ENCODE data around the gene CFAP20DC.

CFAP20DC gene

DNA sequence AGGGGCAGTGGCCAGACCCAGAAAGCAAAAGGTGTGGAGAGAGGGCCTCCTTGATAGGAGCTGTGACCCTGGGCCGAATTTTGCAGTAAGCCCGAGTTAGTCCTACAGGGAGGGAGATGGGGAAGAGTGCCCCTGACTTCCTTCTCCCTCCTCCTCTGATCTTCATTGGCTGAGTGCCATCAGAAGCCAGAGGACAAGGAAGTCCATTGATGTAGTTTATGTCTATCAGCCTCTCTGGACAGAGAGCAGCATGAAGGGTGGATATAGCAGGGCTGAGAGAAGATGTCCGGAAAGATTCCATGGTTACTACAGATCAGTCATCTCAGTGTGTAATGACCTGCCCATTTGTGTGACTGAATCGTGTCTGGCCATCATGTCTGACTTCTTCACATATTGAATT lies 280.8 kb downstream of the CFAP20DC start:
- TF ChIP-seq POLR2A (IDR thresholded peaks at IDR 0.05; ENCODE audit: low read depth, low read length), result no peak
- DNase-seq (ENCODE audit: insufficient read length, low spot score), result no peak
- no peak for FAIRE-seq

DNA sequence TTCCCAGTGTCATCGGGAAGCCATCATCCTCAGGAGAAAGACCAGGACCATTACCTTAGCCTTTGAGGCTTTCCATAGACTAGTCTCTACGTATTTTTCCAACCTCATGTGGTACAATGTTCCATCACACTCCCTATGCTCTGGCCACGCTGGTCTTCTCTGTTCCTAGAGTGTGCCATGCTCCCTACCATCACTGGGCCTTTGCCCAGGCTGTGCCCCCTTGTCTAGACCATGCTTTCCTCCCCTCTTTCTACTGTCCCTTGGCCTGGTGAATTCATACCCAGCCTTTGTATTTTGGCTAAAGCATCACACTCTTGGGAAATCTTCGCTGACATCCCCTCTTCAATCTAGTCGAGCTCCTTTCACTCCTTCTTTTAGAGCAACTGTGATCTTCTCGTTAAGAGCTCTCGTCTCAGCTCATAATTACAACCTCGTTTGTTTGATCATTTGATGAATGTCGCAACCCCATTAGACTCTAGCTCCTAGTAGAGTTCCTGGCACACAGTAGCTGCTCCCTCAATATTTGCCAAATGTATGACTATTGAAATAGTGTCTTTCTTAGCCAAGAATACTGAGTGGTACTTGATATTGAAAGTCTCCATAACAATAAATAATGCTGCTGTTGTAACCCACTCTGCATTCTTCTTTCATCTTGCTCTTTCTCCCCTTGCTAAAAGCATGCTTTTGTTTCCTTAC lies 283.1 kb downstream of the CFAP20DC start:
- DNase-seq (ENCODE audit: insufficient read length, low spot score) (no peak), FAIRE-seq (no peak)
- TF ChIP-seq POLR2A (IDR thresholded peaks at IDR 0.05; ENCODE audit: low read depth, low read length), result no peak

DNA sequence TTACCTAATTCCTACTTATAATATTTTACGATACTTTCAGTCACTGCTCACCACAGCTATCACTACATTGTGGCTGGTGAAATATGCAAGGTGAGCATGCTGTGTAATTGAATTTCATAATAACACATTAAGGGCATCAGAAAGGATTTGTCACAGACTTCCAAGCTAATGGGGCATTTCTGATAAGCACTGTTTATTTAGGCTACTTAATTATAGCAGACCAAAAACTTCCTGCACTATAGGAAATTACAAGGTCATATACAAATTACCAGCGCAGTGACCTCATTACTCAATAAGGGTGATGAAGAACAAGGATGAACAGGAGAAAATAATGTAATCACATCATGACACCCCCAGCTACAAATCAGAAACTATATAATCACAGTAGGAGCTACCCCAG lies 294.7 kb downstream of the CFAP20DC start:
- no peak for FAIRE-seq
- no peak for DNase-seq (ENCODE audit: insufficient read length, low spot score)
- TF ChIP-seq POLR2A (IDR thresholded peaks at IDR 0.05; ENCODE audit: low read depth, low read length), result no peak

DNA sequence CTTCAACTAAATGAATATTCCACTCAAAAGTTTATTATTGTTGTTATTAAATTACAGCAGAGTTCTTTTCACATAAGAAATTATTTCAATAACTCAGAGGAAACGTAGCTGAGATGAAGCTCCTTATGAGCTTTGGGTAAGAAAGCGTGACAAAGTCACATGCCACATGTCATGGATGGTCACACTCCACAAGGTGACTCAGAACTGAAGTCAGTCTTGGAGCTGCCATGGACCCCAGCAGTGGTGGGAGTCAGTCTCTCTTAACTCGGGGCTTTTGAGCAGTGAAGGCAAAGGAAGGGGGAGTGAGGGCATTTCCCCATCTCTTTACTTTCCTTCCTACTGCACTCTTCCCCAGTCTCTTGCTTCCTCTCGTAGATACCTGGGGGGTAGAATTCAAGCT lies 295.8 kb downstream of the CFAP20DC start:
- TF ChIP-seq POLR2A (IDR thresholded peaks at IDR 0.05; ENCODE audit: low read depth, low read length), result no peak
- FAIRE-seq (no peak), DNase-seq (ENCODE audit: insufficient read length, low spot score) (no peak)

DNA sequence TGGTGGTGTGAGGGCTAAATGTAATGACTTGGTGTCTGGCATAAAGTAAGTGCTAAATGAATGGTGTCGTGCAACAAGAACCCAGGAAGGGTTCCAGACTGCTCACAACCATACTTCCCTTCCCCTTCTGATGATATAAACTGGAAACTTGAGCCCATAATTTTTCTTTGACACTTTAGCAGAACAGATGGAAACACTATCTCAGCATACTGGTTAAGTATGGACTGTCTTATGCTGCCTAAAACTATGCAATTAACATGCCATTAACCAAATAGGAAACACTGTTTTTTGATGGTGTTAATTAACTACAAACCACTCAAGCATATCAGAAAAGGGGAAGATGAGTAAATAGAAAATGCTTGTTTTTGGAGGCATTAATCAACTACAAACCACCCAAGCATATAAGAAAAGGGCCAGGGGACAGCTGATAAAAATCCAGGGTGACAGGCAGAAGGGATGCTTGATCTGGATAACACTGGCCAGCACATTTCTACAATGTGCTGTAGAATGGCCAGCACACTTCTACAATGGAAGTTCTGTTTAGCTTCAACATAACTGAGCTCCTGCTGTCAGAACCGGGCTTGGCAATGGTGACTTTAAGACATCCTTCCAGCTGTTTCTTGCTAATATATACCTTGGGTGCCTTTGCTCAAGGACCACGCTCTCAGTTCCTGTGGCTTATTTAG lies 297.8 kb downstream of the CFAP20DC start:
- TF ChIP-seq POLR2A (IDR thresholded peaks at IDR 0.05; ENCODE audit: low read depth, low read length), result no peak
- DNase-seq (ENCODE audit: insufficient read length, low spot score) (no peak), FAIRE-seq (no peak)

DNA sequence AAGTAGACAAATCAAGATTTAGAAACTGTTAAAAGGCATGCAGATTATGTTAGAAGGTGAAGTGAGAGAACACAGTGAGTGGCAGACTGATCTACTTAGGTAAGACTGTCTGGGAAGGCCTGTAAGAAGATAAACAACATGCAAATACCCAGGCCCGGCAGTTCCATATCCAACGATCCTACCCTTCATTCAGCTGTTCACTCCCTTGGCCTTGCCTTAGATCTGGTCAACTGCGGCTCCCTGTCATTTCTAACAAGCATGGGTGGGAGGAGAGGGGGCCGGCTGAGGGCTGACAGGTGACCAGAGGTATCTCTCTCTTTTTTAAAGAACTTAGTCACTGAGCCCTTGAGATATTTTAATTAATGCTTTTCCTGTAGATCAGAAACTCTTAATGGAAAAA lies 298.6 kb downstream of the CFAP20DC start:
- no peak for FAIRE-seq
- TF ChIP-seq POLR2A (IDR thresholded peaks at IDR 0.05; ENCODE audit: low read depth, low read length), result no peak

DNA sequence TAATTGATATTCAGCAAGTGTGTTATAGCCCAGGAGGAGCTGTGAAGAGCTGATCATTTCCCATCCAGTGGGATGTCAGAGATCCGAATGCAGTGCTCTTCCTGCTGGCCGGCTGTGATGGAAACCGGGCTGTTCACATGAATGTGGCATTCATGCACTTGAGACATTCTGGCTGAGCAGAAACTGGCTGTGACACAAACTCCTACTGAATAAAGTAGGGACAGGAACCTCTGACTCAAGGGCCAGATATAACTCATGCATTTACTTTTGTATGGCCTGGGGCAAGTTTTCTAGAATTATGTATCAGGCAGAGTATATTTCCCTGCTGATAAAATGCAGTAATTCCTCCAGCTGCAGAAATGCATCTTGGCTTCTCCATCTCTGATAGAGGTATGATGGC lies 299.9 kb downstream of the CFAP20DC start:
- no peak for TF ChIP-seq POLR2A (IDR thresholded peaks at IDR 0.05; ENCODE audit: low read depth, low read length)
- FAIRE-seq, result no peak
- DNase-seq (ENCODE audit: insufficient read length, low spot score), result no peak

More for the DNA sequence above, 298.6 kb downstream of the CFAP20DC start:
- DNase-seq (ENCODE audit: insufficient read length, low spot score), result no peak

DNA sequence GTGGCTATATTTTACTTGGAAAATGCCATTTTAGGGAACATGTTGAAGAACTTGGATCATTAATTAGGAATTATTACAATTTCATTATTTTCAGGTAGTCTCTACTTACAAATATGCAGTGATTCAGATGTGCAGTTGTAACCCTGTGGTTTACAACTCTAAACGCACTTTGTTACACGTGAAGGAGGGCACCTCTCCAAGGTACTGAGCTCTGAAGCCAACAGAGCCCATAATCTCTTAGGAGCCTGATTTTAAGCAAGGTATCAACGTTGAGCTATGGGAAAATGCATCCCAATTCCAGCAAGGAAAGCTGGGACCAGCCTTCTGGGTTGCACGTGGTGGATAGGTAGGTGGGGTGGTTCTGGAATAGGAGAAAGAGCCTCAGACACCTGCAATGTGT lies 301.8 kb downstream of the CFAP20DC start:
- no peak for FAIRE-seq
- no peak for DNase-seq (ENCODE audit: insufficient read length, low spot score)
- no peak for TF ChIP-seq POLR2A (IDR thresholded peaks at IDR 0.05; ENCODE audit: low read depth, low read length)

DNA sequence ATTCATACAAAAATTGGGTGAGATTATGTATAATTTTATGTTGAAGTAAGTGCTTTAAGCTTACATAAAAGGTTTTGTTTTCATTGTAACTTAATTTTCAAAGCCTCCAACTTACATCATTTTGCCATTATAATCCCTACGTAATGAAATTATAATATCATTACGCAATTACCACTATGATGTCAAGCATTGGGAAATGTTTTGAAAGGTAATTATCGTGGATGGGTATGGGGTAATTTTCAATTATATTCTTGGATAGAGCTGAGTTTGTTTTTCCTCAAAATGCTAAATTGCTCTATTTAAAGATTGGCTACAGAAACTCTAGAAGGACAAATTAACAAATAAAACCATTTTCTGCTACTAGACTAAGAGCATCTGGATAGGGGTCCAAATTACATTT lies 303.1 kb downstream of the CFAP20DC start:
- no peak for DNase-seq (ENCODE audit: insufficient read length, low spot score)
- FAIRE-seq, result no peak
- no peak for TF ChIP-seq POLR2A (IDR thresholded peaks at IDR 0.05; ENCODE audit: low read depth, low read length)

DNA sequence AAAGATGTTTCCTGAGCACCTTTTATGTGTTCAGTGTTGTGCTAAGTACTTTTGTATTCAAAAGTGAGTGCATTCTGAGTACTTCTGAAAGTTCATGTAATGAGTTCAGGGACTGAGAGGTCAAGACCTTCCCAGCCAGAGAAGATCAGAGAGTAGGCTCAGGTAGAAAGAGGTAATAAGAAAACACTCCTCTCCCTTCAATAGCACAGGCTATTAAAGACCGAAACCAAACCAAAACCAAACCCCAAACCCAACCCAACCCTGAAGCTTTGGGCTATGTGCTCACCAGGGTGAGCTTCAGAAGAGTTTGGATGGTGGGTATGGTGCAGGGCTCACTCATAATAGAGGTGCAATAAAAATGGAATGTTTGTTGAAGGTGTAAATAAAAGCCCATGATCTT lies 306.5 kb downstream of the CFAP20DC start:
- DNase-seq (ENCODE audit: insufficient read length, low spot score) (no peak), FAIRE-seq (no peak)
- no peak for TF ChIP-seq POLR2A (IDR thresholded peaks at IDR 0.05; ENCODE audit: low read depth, low read length)

DNA sequence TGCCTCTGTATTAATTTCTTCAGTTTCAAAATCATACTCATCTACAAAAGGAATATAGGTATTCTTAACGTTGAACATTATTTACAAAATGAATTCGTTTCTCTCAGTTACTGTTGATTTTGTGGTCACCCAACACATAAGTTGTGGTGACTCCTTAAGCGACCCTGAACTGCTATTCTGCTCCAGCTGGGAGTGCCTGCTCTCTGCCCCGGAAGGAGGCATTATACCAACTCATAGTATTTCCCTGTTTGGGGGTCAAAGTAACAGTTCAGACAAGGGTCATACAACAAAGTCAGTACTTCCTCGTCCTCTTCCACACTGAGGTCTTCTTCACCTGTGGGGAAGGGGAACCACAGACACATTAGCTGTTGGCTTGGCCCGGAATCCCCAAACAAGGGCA lies 307.6 kb downstream of the CFAP20DC start:
- FAIRE-seq (no peak), DNase-seq (ENCODE audit: insufficient read length, low spot score) (no peak)
- TF ChIP-seq POLR2A (IDR thresholded peaks at IDR 0.05; ENCODE audit: low read depth, low read length), result no peak

DNA sequence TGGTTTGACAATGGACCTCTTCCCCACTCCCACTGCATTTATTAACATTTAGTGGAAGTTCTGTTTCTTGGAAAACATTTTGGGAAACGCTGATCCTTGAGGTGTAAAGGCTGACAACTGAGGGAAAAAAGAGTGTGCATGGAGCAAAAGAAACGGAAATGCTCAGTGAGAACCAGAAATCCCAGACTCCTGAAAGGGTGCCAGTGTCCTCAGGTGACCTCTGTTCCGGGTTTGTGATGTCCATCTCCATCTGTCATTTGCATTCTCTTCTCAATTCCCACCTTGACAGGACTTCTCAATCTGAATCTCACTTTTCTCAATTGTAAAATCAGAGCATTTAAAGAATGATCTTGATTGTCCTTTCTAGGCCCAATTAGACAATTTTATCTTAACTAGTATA lies 312.2 kb downstream of the CFAP20DC start:
- FAIRE-seq (no peak), DNase-seq (ENCODE audit: insufficient read length, low spot score) (no peak)
- TF ChIP-seq POLR2A (IDR thresholded peaks at IDR 0.05; ENCODE audit: low read depth, low read length), result no peak

DNA sequence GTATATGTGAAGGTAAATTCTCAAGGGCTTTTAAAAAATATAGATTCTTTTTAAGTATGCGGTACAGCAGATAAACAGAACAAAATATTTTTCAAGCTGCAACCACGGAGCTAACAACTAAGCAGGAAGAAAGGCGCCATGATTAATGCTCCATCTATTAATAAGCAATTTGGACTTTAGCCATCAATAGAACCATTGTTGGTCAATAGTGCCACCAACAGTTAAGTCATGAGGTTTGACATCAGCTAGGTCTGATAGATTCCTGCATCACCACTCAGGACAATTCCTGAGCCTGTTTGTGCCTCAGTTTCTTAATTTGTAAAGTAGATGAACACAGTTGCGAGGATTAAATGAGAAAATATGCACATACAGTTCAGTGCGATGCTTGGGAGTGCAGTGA lies 318.2 kb downstream of the CFAP20DC start:
- FAIRE-seq, result no peak
- DNase-seq (ENCODE audit: insufficient read length, low spot score), result no peak
- TF ChIP-seq POLR2A (IDR thresholded peaks at IDR 0.05; ENCODE audit: low read depth, low read length), result no peak

DNA sequence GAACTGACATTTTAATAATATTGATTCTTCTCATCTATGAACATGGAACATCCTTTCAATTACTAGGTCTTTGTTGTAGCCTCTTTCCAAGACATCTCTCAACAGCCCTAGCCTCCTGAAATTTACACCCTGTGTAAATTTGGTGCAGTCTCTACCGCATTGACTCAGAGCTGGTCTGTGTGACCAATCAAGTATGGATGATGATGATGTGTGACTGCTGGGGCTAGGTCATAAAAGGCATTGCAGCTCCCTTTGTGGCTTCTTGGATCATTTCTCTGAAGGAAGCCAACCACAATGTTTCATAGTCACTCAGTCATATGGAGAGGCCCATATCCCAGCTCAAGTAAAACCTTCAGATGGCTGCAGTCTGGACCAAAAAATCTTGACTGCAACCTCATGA lies 321.1 kb downstream of the CFAP20DC start:
- TF ChIP-seq POLR2A (IDR thresholded peaks at IDR 0.05; ENCODE audit: low read depth, low read length), result no peak
- FAIRE-seq (no peak), DNase-seq (ENCODE audit: insufficient read length, low spot score) (no peak)

DNA sequence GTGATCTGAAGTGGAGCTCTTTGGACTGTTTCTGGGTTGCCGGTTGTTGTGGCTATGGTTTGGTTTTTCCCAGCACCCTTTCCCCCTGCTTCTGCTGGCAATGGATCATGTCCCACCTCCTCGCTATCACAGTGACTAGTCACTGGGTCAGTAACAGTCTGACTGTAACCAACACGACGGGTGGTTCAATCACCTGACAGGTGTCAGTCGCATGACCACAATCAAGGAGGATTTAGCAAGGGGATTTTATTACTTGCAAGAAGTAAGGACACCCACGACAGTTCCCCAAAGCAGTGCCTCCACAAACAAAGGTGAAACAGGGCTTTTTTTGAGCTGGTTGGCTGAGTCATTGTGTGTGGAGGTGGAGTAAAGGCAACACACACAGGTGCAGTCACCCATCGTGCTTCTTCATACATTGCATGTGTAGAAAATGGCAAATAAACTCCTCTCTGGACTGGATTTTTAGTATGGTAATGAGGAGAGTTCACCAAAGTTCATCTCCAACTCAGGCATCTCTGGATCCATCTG lies 324.4 kb downstream of the CFAP20DC start:
- DNase-seq (ENCODE audit: insufficient read length, low spot score) (no peak), FAIRE-seq (no peak)
- no peak for TF ChIP-seq POLR2A (IDR thresholded peaks at IDR 0.05; ENCODE audit: low read depth, low read length)

Measured in H54 (cell line).